ENCODE measurements around the gene LSM2. TPM values are rescaled to one million over a fixed set of nuclear protein-coding genes. Genes with fewer than 3 reads are reported as not detected.

Gene LSM2
- total RNA-seq, 1 donor from 2014 or later, result 23.0 TPM

Other genes starting within 250 kb of the LSM2 start
- not detected for gene LTA, start 234.7 kb downstream of the LSM2 start, total RNA-seq
- gene TNF, start 231.4 kb downstream of the LSM2 start, total RNA-seq, result 0.59 TPM
- not detected for gene LTB, start 224.5 kb downstream of the LSM2 start, total RNA-seq
- gene LST1, start 220.7 kb downstream of the LSM2 start, total RNA-seq, result 5.5 TPM
- gene NCR3, start 214.0 kb downstream of the LSM2 start, total RNA-seq, result not detected
- gene AIF1, start 191.7 kb downstream of the LSM2 start, total RNA-seq, result 17.7 TPM
- 69.1 TPM for gene PRRC2A, start 186.3 kb downstream of the LSM2 start, total RNA-seq
- gene BAG6, start 154.3 kb downstream of the LSM2 start, total RNA-seq, result 253 TPM
- gene APOM, start 151.1 kb downstream of the LSM2 start, total RNA-seq, result 1.9 TPM
- 16.5 TPM for gene C6orf47, start 146.2 kb downstream of the LSM2 start, total RNA-seq
- 19.2 TPM for gene GPANK1, start 142.0 kb downstream of the LSM2 start, total RNA-seq
- gene CSNK2B, start 140.9 kb downstream of the LSM2 start, total RNA-seq, result 95.1 TPM
- 2.8 TPM for gene LY6G5B, start 137.0 kb downstream of the LSM2 start, total RNA-seq
- 1.3 TPM for gene LY6G5C, start 125.9 kb downstream of the LSM2 start, total RNA-seq
- 27.9 TPM for gene ABHD16A, start 103.6 kb downstream of the LSM2 start, total RNA-seq
- not detected for gene LY6G6F, start 100.1 kb downstream of the LSM2 start, total RNA-seq
- gene LY6G6D, start 91.6 kb downstream of the LSM2 start, total RNA-seq, result not detected
- gene LY6G6C, start 85.2 kb downstream of the LSM2 start, total RNA-seq, result not detected
- 0.13 TPM for gene MPIG6B, start 83.6 kb downstream of the LSM2 start, total RNA-seq
- gene DDAH2, start 77.7 kb downstream of the LSM2 start, total RNA-seq, result 32.9 TPM
- gene CLIC1, start 70.4 kb downstream of the LSM2 start, total RNA-seq, result 86.8 TPM
- gene MSH5, start 67.0 kb downstream of the LSM2 start, total RNA-seq, result 1.8 TPM
- 0.86 TPM for gene SAPCD1, start 44.3 kb downstream of the LSM2 start, total RNA-seq
- 9.5 TPM for gene VWA7, start 29.6 kb downstream of the LSM2 start, total RNA-seq
- 22.1 TPM for gene VARS1, start 11.2 kb downstream of the LSM2 start, total RNA-seq
- gene HSPA1L, start 8.3 kb upstream of the LSM2 start, total RNA-seq, result 2.0 TPM
- 324 TPM for gene HSPA1A, start 8.6 kb upstream of the LSM2 start, total RNA-seq
- 236 TPM for gene HSPA1B, start 20.8 kb upstream of the LSM2 start, total RNA-seq
- 24.1 TPM for gene NEU1, start 55.9 kb upstream of the LSM2 start, total RNA-seq
- not detected for gene SLC44A4, start 72.0 kb upstream of the LSM2 start, total RNA-seq
- gene EHMT2, start 90.7 kb upstream of the LSM2 start, total RNA-seq, result 15.5 TPM
- gene ZBTB12, start 95.1 kb upstream of the LSM2 start, total RNA-seq, result 3.1 TPM
- 7.6 TPM for gene C2, start 120.8 kb upstream of the LSM2 start, total RNA-seq
- gene CFB, start 139.1 kb upstream of the LSM2 start, total RNA-seq, result 5.5 TPM
- 39.6 TPM for gene NELFE, start 152.0 kb upstream of the LSM2 start, total RNA-seq
- gene SKIC2, start 152.2 kb upstream of the LSM2 start, total RNA-seq, result 33.6 TPM
- gene DXO, start 165.2 kb upstream of the LSM2 start, total RNA-seq, result 7.5 TPM
- 61.5 TPM for gene C4A, start 175.1 kb upstream of the LSM2 start, total RNA-seq
- 58.3 TPM for gene C4B, start 207.8 kb upstream of the LSM2 start, total RNA-seq
- gene CYP21A2, start 231.4 kb upstream of the LSM2 start, total RNA-seq, result not detected